Measurements from ENCODE around the gene INCA1. TPM values are rescaled to one million over a fixed set of nuclear protein-coding genes. Genes with fewer than 3 reads are reported as not detected.

The INCA1 gene
- total RNA-seq, 1 experiment from 2014 or later, result not detected

Other genes starting within 250 kb of the INCA1 start
- not detected in 2 replicates for gene TM4SF5, start 225.6 kb downstream of the INCA1 start, total RNA-seq (2014; rRNA removed; shearing (Covaris generic))
- 0.34 TPM in 1 of 2 replicates, not detected in the other for gene VMO1, start 211.2 kb downstream of the INCA1 start, total RNA-seq (2014; rRNA removed; shearing (Covaris generic))
- not detected in 2 replicates for gene GLTPD2, start 208.6 kb downstream of the INCA1 start, total RNA-seq (2014; rRNA removed; shearing (Covaris generic))
- gene PSMB6, start 201.4 kb downstream of the INCA1 start, total RNA-seq (2014; rRNA removed; shearing (Covaris generic)), result 296 and 331 TPM in 2 replicates
- 3.7 and 7.5 TPM in 2 replicates for gene PLD2, start 190.4 kb downstream of the INCA1 start, total RNA-seq (2014; rRNA removed; shearing (Covaris generic))
- 20.2 and 28.7 TPM in 2 replicates for gene MINK1, start 164.2 kb downstream of the INCA1 start, total RNA-seq (2014; rRNA removed; shearing (Covaris generic))
- gene C17orf107, start 98.0 kb downstream of the INCA1 start, total RNA-seq (2014; rRNA removed; shearing (Covaris generic)), result 0.20 TPM in 1 of 2 replicates, not detected in the other
- gene CHRNE, start 94.4 kb downstream of the INCA1 start, total RNA-seq (2014; rRNA removed; shearing (Covaris generic)), result 0.02 TPM in 1 of 2 replicates, not detected in the other
- gene GP1BA, start 65.2 kb downstream of the INCA1 start, total RNA-seq (2014; rRNA removed; shearing (Covaris generic)), result 0.05 TPM in 1 of 2 replicates, not detected in the other
- gene SLC25A11, start 57.5 kb downstream of the INCA1 start, total RNA-seq (2014; rRNA removed; shearing (Covaris generic)), result 87.0 and 103 TPM in 2 replicates
- gene RNF167, start 57.3 kb downstream of the INCA1 start, total RNA-seq (2014; rRNA removed; shearing (Covaris generic)), result 27.8 and 30.5 TPM in 2 replicates
- gene PFN1, start 49.0 kb downstream of the INCA1 start, total RNA-seq (2014; rRNA removed; shearing (Covaris generic)), result 1,238 and 1,483 TPM in 2 replicates
- 0.27 and 1.1 TPM in 2 replicates for gene ENO3, start 46.4 kb downstream of the INCA1 start, total RNA-seq (2014; rRNA removed; shearing (Covaris generic))
- gene SPAG7, start 29.7 kb downstream of the INCA1 start, total RNA-seq (2014; rRNA removed; shearing (Covaris generic)), result 30.0 and 38.4 TPM in 2 replicates
- gene CAMTA2, start 9.8 kb downstream of the INCA1 start, total RNA-seq (2014; rRNA removed; shearing (Covaris generic)), result 4.8 and 11.0 TPM in 2 replicates
- 16.0 and 29.8 TPM in 2 replicates for gene KIF1C, start 428 bp upstream of the INCA1 start, total RNA-seq (2014; rRNA removed; shearing (Covaris generic))
- 0.32 TPM in 1 of 2 replicates, not detected in the other for gene SLC52A1, start 37.9 kb upstream of the INCA1 start, total RNA-seq (2014; rRNA removed; shearing (Covaris generic))
- 2.2 and 3.2 TPM in 2 replicates for gene ZFP3, start 80.9 kb upstream of the INCA1 start, total RNA-seq (2014; rRNA removed; shearing (Covaris generic))
- 7.1 and 8.9 TPM in 2 replicates for gene ZNF232, start 114.4 kb upstream of the INCA1 start, total RNA-seq (2014; rRNA removed; shearing (Covaris generic))
- gene USP6, start 118.5 kb upstream of the INCA1 start, total RNA-seq (2014; rRNA removed; shearing (Covaris generic)), result 0.02 TPM in 1 of 2 replicates, not detected in the other
- gene ZNF594, start 194.3 kb upstream of the INCA1 start, total RNA-seq (2014; rRNA removed; shearing (Covaris generic)), result 9.5 and 10.2 TPM in 2 replicates
- not detected in 2 replicates for gene SCIMP, start 237.3 kb upstream of the INCA1 start, total RNA-seq (2014; rRNA removed; shearing (Covaris generic))

Measured in M059J (cell line).